Bone marrow (tissue), 2 donors: ENCODE data around the gene RAB23.
A peak's percentile ranks its signal among the peaks of the same experiment; 100 is the strongest.

Experiments
- DNase-seq, 2 donors: peaks; one replicate each; lab custom pipeline; 2025; lab: John Stamatoyannopoulos, UW

Gene RAB23

GRCh38 chr6:57180596-57180995, 41.5 kb downstream of the RAB23 start:
- DNase-seq = no peak

- no peak for DNase-seq
Observed at GRCh38 chr6:57177545-57178265, 44.4 kb downstream of the RAB23 start.

GRCh38 chr6:57174511-57174907, 47.6 kb downstream of the RAB23 start:
- DNase-seq = no peak

GRCh38 chr6:57173886-57174510, 48.1 kb downstream of the RAB23 start:
- DNase-seq = no peak

GRCh38 chr6:57173056-57173885, 48.8 kb downstream of the RAB23 start:
- no peak for DNase-seq

- DNase-seq = peak; percentile 56 to 76
Observed at GRCh38 chr6:57172136-57173055, 49.7 kb downstream of the RAB23 start, which contains the start of gene BAG2. Gene BAG2 (plus strand): TSS chr6:57172326. CDS start chr6:57172698, 372 bp downstream.

- DNase-seq = no peak
Observed at GRCh38 chr6:57165080-57165479, 57.0 kb downstream of the RAB23 start.

GRCh38 chr6:57163956-57164355, 58.2 kb downstream of the RAB23 start:
- no peak for DNase-seq

- DNase-seq = no peak
Observed at GRCh38 chr6:57162516-57162915, 59.6 kb downstream of the RAB23 start.

GRCh38 chr6:57162028-57162427, 60.1 kb downstream of the RAB23 start:
- DNase-seq = no peak

- DNase-seq = no peak
Observed at GRCh38 chr6:57159127-57159526, 63.0 kb downstream of the RAB23 start.

GRCh38 chr6:57158658-57159057, 63.4 kb downstream of the RAB23 start:
- no peak for DNase-seq

- DNase-seq = no peak
Observed at GRCh38 chr6:57147955-57148858, 73.9 kb downstream of the RAB23 start.

GRCh38 chr6:57147401-57147800, 74.7 kb downstream of the RAB23 start:
- DNase-seq = no peak

GRCh38 chr6:57143690-57144089, 78.4 kb downstream of the RAB23 start:
- no peak for DNase-seq

GRCh38 chr6:57142178-57142525, 80.0 kb downstream of the RAB23 start:
- DNase-seq = no peak

GRCh38 chr6:57141451-57142177, 80.5 kb downstream of the RAB23 start:
- no peak for DNase-seq

GRCh38 chr6:57138026-57138425, 84.1 kb downstream of the RAB23 start:
- no peak for DNase-seq

GRCh38 chr6:57137350-57137749, 84.8 kb downstream of the RAB23 start:
- DNase-seq = no peak
